ENCODE results near the gene BTBD9. TPM values are rescaled to one million over a fixed set of nuclear protein-coding genes. Genes with fewer than 3 reads are reported as not detected.
A peak's percentile ranks its signal among the peaks of the same experiment; 100 is the strongest.

The BTBD9 gene
- total and polyA plus RNA-seq, 9 of the 15 experiments (the other 6 are each of a cell fraction or from before 2014, with no cell fraction given): 0.08 to 1.6 (median 0.58) TPM

DNA sequence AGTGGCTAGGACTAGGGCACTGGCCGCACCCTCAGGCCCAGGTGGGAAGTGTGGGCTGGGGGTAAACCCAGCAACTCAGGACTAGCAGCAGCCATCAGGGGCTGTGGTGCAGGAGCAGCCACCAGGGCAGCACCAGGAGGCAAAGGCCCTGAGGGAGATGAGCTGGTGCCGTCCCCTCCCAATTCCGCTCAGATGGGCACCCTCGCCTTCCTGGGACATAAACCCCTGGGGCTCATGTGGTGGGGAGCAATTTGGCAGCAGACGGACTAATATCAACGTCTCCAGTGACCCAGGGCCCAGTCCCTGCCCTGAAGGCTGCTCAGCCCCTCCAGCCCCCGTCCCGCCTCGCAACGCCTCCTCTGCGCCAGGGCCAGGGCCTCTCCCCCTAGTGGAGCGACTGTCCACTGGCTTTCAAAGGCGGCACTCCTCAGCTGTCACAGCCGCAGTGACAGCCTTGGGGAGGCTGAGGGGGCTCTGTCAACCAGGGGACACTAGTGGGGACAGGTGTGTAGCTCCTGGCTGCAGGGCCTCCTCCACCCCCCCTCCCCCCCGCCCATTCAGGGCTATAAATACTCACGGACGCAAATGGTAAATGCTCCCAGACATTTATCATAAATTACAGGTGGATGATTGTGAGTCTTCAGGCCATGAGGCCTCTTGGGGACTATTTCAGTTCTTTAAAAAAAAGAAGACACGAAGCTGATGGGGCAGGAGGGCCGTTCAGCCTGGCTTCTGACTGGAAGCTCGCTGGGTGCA is 470.3 kb downstream of the BTBD9 start (continued):
- TF ChIP-seq, protein P1, sequence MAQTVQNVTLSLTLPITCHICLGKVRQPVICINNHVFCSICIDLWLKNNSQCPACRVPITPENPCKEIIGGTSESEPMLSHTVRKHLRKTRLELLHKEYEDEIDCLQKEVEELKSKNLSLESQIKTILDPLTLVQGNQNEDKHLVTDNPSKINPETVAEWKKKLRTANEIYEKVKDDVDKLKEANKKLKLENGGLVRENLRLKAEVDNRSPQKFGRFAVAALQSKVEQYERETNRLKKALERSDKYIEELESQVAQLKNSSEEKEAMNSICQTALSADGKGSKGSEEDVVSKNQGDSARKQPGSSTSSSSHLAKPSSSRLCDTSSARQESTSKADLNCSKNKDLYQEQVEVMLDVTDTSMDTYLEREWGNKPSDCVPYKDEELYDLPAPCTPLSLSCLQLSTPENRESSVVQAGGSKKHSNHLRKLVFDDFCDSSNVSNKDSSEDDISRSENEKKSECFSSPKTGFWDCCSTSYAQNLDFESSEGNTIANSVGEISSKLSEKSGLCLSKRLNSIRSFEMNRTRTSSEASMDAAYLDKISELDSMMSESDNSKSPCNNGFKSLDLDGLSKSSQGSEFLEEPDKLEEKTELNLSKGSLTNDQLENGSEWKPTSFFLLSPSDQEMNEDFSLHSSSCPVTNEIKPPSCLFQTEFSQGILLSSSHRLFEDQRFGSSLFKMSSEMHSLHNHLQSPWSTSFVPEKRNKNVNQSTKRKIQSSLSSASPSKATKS (CRISPR knock-in tag; IDR thresholded peaks at IDR 0.05): no peak
- TF ChIP-seq, protein P2, sequence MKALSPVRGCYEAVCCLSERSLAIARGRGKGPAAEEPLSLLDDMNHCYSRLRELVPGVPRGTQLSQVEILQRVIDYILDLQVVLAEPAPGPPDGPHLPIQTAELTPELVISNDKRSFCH (CRISPR knock-in tag; IDR thresholded peaks at IDR 0.05): no peak
- TF ChIP-seq, protein P2 (tag; IDR thresholded peaks at IDR 0.05): no peak
- TF ChIP-seq, protein P3, sequence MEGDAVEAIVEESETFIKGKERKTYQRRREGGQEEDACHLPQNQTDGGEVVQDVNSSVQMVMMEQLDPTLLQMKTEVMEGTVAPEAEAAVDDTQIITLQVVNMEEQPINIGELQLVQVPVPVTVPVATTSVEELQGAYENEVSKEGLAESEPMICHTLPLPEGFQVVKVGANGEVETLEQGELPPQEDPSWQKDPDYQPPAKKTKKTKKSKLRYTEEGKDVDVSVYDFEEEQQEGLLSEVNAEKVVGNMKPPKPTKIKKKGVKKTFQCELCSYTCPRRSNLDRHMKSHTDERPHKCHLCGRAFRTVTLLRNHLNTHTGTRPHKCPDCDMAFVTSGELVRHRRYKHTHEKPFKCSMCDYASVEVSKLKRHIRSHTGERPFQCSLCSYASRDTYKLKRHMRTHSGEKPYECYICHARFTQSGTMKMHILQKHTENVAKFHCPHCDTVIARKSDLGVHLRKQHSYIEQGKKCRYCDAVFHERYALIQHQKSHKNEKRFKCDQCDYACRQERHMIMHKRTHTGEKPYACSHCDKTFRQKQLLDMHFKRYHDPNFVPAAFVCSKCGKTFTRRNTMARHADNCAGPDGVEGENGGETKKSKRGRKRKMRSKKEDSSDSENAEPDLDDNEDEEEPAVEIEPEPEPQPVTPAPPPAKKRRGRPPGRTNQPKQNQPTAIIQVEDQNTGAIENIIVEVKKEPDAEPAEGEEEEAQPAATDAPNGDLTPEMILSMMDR (IDR thresholded peaks at IDR 0.05 in 2 of 3, conservative IDR thresholded peaks at IDR 0.05 in 1 of 3; ENCODE audit: insufficient read depth in 2 of 3, low read depth in 1 of 3, low read length in 3 of 3): 0 out of 6 replicates have a peak, but pooled peaks of 1 of the 3 experiments have one; percentile 16
- TF ChIP-seq TEAD2 (tag; IDR thresholded peaks at IDR 0.05) (no peak), ZNF57 (CRISPR knock-in tag; IDR thresholded peaks at IDR 0.05) (no peak), TSC22D4 (tag; IDR thresholded peaks at IDR 0.05) (no peak), C11orf30 (IDR thresholded peaks at IDR 0.05; ENCODE audit: low read depth) (no peak), RBBP5 (IDR thresholded peaks at IDR 0.05; ENCODE audit: borderline replicate concordance, insufficient read depth, low read length, poor library complexity, severe bottlenecking) (no peak), SMAD1 (IDR thresholded peaks at IDR 0.05; ENCODE audit: low read depth, low read length, partially characterized antibody) (no peak)
- TF ChIP-seq, protein P4, sequence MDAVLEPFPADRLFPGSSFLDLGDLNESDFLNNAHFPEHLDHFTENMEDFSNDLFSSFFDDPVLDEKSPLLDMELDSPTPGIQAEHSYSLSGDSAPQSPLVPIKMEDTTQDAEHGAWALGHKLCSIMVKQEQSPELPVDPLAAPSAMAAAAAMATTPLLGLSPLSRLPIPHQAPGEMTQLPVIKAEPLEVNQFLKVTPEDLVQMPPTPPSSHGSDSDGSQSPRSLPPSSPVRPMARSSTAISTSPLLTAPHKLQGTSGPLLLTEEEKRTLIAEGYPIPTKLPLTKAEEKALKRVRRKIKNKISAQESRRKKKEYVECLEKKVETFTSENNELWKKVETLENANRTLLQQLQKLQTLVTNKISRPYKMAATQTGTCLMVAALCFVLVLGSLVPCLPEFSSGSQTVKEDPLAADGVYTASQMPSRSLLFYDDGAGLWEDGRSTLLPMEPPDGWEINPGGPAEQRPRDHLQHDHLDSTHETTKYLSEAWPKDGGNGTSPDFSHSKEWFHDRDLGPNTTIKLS (IDR thresholded peaks at IDR 0.05; ENCODE audit: borderline replicate concordance, low read depth): no peak
